Sigmoid colon (tissue), 7 donors: ENCODE data around the gene SLITRK2. TPM values are rescaled to one million over a fixed set of nuclear protein-coding genes. Genes with fewer than 3 reads are reported as not detected.

Source experiments
- DNase-seq: peaks from one replicate; pipeline ENCODE4 v3.0.0-alpha.2; 2019
- H3K27ac ChIP-seq, 4 donors: fragments of 200-600 bp; sonication (generic); one replicate each; pipeline ENCODE4 v1.5.1; 2016 to 2019; ENCODE audit warnings: mild to moderate bottlenecking in 1 of 4
- H3K27me3 ChIP-seq, 3 donors: fragments of 200-600 bp; sonication (generic); one replicate each; pipeline ENCODE4 v1.5.1; 2019; ENCODE audit warnings: mild to moderate bottlenecking in 1 of 3
- H3K36me3 ChIP-seq, 4 donors: fragments of 200-600 bp; sonication (generic); one replicate each; pipeline ENCODE4 v1.5.1; 2016 to 2019
- H3K4me1 ChIP-seq, 4 donors: fragments of 200-600 bp; sonication (generic); one replicate each; pipeline ENCODE4 v1.5.1; 2017 to 2019
- H3K4me3 ChIP-seq, 4 donors: fragments of 200-600 bp; sonication (generic); one replicate each; pipeline ENCODE4 v1.5.1; 2017 to 2019; ENCODE audit warnings: mild to moderate bottlenecking in 2 of 4, moderate library complexity in 1 of 4
- H3K9me3 ChIP-seq, 4 donors: fragments of 200-600 bp in 3 of 4; sonication (generic) in 3 of 4; one replicate each; pipeline versions ENCODE4 v1.5.1 to v1.6.1; 2013 to 2019
- EP300 ChIP-seq, 4 donors: sonication (generic); formaldehyde crosslinking; IDR thresholded peaks; one replicate each; pipeline ENCODE4 v1.6.1; 2017; ENCODE audit warnings: antibody characterized with exemption in 4 of 4
- POLR2A ChIP-seq, 2 donors: fragments of 450-650 bp; IDR thresholded peaks; one replicate each; pipeline ENCODE4 v1.6.1; 2016; ENCODE audit warnings: antibody characterized with exemption in 2 of 2, mild to moderate bottlenecking in 2 of 2, moderate library complexity in 2 of 2
- POLR2AphosphoS5 ChIP-seq, 4 donors: sonication (generic); formaldehyde crosslinking; IDR thresholded peaks; one replicate each; pipeline ENCODE4 v1.6.1; 2017; ENCODE audit warnings: antibody characterized with exemption in 4 of 4
- WGBS, 2 donors: extraction: QIAGEN DNeasy Blood & Tissue Kit; methylation state at CpG; one replicate each; pipeline ENCODE4 v1.1.7; 2013; 5-methylcytosine and 5-hydroxymethylcytosine counted together
- intact Hi-C: fragments of 100-400 bp; cut with DNase I; formaldehyde crosslinking; loops from one replicate; pipeline ENCODE4 v1.15.1; 2023
- polyA plus RNA-seq, 3 donors: library from polyadenylated mRNA; stranded (reverse); fragments of 200-250 nt; gene quantifications; one replicate each; pipeline ENCODE4 v1.2.3, GENCODE V29; 2013
- total RNA-seq, 4 donors: library from RNA; depleted of rRNA; stranded (reverse); fragments of >200 nt; gene quantifications; one replicate each; pipeline ENCODE4 v1.1.0, GENCODE V29; 2016
- TF ChIP-seq, protein P1 (sequence below), 4 experiments: fragments of 450-650 bp in 3 of 4; fragments of 200-600 bp in 1 of 4; IDR thresholded peaks; one replicate each; pipeline ENCODE4 v1.5.1; 2016 to 2019; ENCODE audit warnings: antibody characterized with exemption in 4 of 4, mild to moderate bottlenecking in 3 of 4, moderate library complexity in 2 of 4
- donor health status: healthy with polysubstance abuse.
- donor health status: Bipolar disorder and iron deficiency.
- donor health status: healthy.

The SLITRK2 gene
- total and polyA plus RNA-seq, 7 donors, result under 0.01 to 0.36 (median 0.10) TPM; not detected in 1

DNA sequence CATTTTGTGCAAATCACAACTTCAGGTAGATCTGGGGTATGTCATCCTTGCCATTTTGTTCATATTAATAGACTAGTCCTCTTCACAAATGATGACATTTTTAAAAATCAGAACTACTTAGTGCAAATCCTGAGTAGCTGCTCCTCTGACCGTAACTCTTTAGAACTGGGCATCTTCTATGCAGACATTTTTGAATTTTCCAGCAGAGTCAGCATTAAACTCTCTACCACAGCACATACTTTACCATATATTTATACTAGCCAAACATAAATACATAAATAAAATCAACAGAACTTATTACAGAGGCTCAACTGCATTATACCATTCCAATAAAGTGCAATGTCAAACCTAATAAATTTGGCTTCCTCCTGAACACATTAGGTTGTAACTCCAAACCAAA is 4.5 kb upstream of the SLITRK2 start:
- TF ChIP-seq POLR2AphosphoS5 (IDR thresholded peaks at IDR 0.05), result no peak
- no peak for TF ChIP-seq POLR2A (IDR thresholded peaks at IDR 0.05)
- TF ChIP-seq, protein P1, sequence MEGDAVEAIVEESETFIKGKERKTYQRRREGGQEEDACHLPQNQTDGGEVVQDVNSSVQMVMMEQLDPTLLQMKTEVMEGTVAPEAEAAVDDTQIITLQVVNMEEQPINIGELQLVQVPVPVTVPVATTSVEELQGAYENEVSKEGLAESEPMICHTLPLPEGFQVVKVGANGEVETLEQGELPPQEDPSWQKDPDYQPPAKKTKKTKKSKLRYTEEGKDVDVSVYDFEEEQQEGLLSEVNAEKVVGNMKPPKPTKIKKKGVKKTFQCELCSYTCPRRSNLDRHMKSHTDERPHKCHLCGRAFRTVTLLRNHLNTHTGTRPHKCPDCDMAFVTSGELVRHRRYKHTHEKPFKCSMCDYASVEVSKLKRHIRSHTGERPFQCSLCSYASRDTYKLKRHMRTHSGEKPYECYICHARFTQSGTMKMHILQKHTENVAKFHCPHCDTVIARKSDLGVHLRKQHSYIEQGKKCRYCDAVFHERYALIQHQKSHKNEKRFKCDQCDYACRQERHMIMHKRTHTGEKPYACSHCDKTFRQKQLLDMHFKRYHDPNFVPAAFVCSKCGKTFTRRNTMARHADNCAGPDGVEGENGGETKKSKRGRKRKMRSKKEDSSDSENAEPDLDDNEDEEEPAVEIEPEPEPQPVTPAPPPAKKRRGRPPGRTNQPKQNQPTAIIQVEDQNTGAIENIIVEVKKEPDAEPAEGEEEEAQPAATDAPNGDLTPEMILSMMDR (IDR thresholded peaks at IDR 0.05), result no peak
- TF ChIP-seq EP300 (IDR thresholded peaks at IDR 0.05), result no peak
- 83 to 84% methylated on average over 1 of the region's 1 CpG for WGBS, 2 donors
- no peak for DNase-seq
- intact Hi-C loops, result no loop called here
- Histone ChIP-seq H3K4me1 (peaks cover 0 to 10% (median 2%) of the 10 kb centered on the region in 4 donors), H3K27ac (no peak overlapping the region), H3K4me3 (no peak overlapping the region), H3K27me3 (peaks cover 0 to 24% (median 0%) of the 10 kb centered on the region in 3 donors), H3K36me3 (no peaks in the 10 kb centered on the region), H3K9me3 (no peaks in the 10 kb centered on the region)

DNA sequence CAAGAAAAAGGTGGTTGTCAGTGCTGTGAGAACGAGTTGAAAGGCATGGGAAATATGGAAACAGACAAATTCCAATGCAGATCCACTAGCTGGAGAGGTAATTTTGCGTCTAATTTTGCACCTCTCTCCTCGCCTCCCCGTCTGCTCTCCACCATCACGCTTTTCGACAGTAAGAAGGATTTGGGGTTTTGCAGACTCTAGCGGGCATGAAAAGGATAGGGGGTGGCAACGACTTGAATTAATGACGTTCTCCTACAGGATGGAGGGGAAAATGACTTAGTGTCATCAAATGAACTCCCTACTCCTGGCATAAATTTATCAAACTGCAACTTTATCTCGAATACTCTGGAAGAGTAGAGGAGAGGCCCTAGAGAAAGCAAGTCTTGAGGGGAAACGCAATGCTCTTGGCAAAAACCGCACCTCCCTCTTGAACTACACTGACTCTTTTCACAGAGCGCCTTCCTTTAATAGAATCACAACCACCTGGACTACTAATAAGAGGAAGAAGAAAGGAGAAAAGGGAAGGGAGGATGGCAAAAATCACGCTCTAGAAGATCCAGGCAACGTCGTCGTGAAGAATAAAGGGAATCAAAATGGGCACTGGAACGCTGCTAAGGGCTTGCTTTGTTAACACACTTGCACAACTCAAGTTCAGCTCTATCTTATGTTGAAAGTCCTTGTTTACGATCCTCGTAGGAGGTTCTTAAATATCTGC is 871 bp upstream of the SLITRK2 start:
- peak overlapping the region in 2 of 4 donors; percentile 18 to 35 for H3K4me3 ChIP-seq
- no peak overlapping the region for H3K27ac ChIP-seq

GRCh38 chrX:145818186-145819113 is 821 bp downstream of the SLITRK2 start:
- 3 to 5% methylated on average over 70 of the region's 70 CpGs for WGBS, 2 donors
- H3K36me3 ChIP-seq, result no peaks in the 10 kb centered on the region
- H3K9me3 ChIP-seq, result no peaks in the 10 kb centered on the region
- no peak for DNase-seq
- no peak overlapping the region for H3K27ac ChIP-seq
- peak overlapping the region; percentile 10 to 35 (median 29) for H3K4me3 ChIP-seq
- H3K27me3 ChIP-seq, result peaks cover 0 to 52% (median 4%) of the 10 kb centered on the region in 3 donors
- intact Hi-C loops, result no loop called here
- TF ChIP-seq, protein P1 (IDR thresholded peaks at IDR 0.05), result no peak
- TF ChIP-seq POLR2A (IDR thresholded peaks at IDR 0.05) (no peak), EP300 (IDR thresholded peaks at IDR 0.05) (no peak), POLR2AphosphoS5 (IDR thresholded peaks at IDR 0.05) (no peak)
- peaks cover 0 to 16% (median 5%) of the 10 kb centered on the region in 4 donors for H3K4me1 ChIP-seq

More for the DNA sequence above, 871 bp upstream of the SLITRK2 start:
- DNase-seq, result no peak
- TF ChIP-seq POLR2AphosphoS5 (IDR thresholded peaks at IDR 0.05) (no peak), EP300 (IDR thresholded peaks at IDR 0.05) (no peak), POLR2A (IDR thresholded peaks at IDR 0.05) (no peak)
- TF ChIP-seq, protein P1 (IDR thresholded peaks at IDR 0.05), result no peak
- 9 to 14% methylated on average over 20 of the region's 20 CpGs for WGBS, 2 donors
- H3K36me3 ChIP-seq, result no peaks in the 10 kb centered on the region
- intact Hi-C loops, result no loop called here
- H3K9me3 ChIP-seq, result no peaks in the 10 kb centered on the region
- H3K4me1 ChIP-seq, result peaks cover 0 to 16% (median 5%) of the 10 kb centered on the region in 4 donors
- H3K27me3 ChIP-seq, result peaks cover 0 to 47% (median 4%) of the 10 kb centered on the region in 3 donors

DNA sequence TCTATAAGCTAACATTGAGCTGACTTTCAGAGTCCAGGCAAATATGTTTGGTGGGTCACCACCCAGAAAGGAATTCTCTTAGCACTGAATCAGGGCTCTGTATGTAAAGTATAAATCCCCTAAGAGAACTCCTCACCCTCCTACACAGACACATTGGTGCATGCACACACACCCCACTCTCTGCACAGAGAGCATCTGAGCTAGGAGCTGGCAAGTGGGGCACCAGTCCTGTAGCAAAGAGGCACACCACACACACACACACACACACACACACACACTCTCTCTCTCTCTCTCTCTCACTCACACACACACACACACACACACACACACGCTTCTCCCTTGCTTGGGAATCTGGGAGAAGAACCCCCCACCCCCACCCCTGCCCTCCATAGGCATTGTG is 3.2 kb downstream of the SLITRK2 start:
- intact Hi-C loops, result no loop called here
- Histone ChIP-seq H3K27ac (no peak overlapping the region), H3K4me3 (no peak overlapping the region), H3K36me3 (no peaks in the 10 kb centered on the region), H3K27me3 (peaks cover 0 to 45% (median 4%) of the 10 kb centered on the region in 3 donors), H3K9me3 (no peaks in the 10 kb centered on the region), H3K4me1 (peaks cover 0 to 16% (median 5%) of the 10 kb centered on the region in 4 donors)
- WGBS, 2 donors, result 20 to 78% methylated on average over 1 of the region's 1 CpG
- no peak for DNase-seq
- no peak for TF ChIP-seq POLR2A (IDR thresholded peaks at IDR 0.05)
- TF ChIP-seq EP300 (IDR thresholded peaks at IDR 0.05), result no peak
- TF ChIP-seq, protein P1 (IDR thresholded peaks at IDR 0.05), result no peak
- no peak for TF ChIP-seq POLR2AphosphoS5 (IDR thresholded peaks at IDR 0.05)
